Adrenal gland (tissue), 19 donors: Measurements from ENCODE around the gene NEO1. TPM values are rescaled to one million over a fixed set of nuclear protein-coding genes. Genes with fewer than 3 reads are reported as not detected.

Experiments
- DNase-seq, 7 donors: peaks; one replicate each; pipeline ENCODE4 v3.0.0-alpha.2; 2019 to 2020
- H3K27ac ChIP-seq, 5 donors: fragments of 200-600 bp; sonication (generic) in 4 of 5; 1 replicate in 3 of 5; 2 replicates in 2 of 5; pipeline versions ENCODE4 v1.5.1 to v1.8.0; 2016 to 2020; ENCODE audit warnings: mild to moderate bottlenecking in 1 of 5
- H3K27me3 ChIP-seq: fragments of 200-600 bp; 2 replicates; pipeline ENCODE4 v1.8.0; 2021
- H3K36me3 ChIP-seq, 2 donors: fragments of 200-600 bp; replicated peaks in 1 of 2; 1 replicate in 1 of 2; 2 replicates in 1 of 2; pipeline versions ENCODE4 v1.5.1 to v1.8.0; 2018 to 2022
- H3K4me1 ChIP-seq, 2 donors: fragments of 200-600 bp; replicated peaks in 1 of 2; 1 replicate in 1 of 2; 2 replicates in 1 of 2; pipeline versions ENCODE4 v1.5.1 to v1.8.0; 2018 to 2021
- H3K4me3 ChIP-seq, 4 donors: fragments of 200-600 bp; sonication (generic) in 3 of 4; one replicate each; pipeline ENCODE4 v1.5.1; 2016 to 2018
- H3K9me3 ChIP-seq, 3 donors: fragments of 200-600 bp; sonication (generic) in 1 of 3; replicated peaks in 1 of 3; 1 replicate in 2 of 3; 2 replicates in 1 of 3; pipeline versions ENCODE4 v1.5.1 to v1.8.0; 2016 to 2021
- POLR2A ChIP-seq, 2 donors: fragments of 450-650 bp; IDR thresholded peaks; one replicate each; pipeline ENCODE4 v1.6.1; 2017; ENCODE audit warnings: antibody characterized with exemption in 2 of 2, mild to moderate bottlenecking in 2 of 2, moderate library complexity in 1 of 2
- WGBS, 4 donors: extraction: QIAGEN DNeasy Blood & Tissue Kit in 2 of 4; methylation state at CpG; one replicate each; pipeline versions ENCODE4 v1.1.5 to v1.1.7; 2013 to 2017; 5-methylcytosine and 5-hydroxymethylcytosine counted together
- intact Hi-C, 2 donors: fragments of 100-400 bp; cut with DNase I; formaldehyde crosslinking; loops; one replicate each; pipeline versions ENCODE4 v1.14.1 to v1.15.0; 2022 to 2023
- long read RNA-seq, 10 donors: library from polyadenylated mRNA in 3 of 10; unstranded in 2 of 10; stranded (forward) in 1 of 10; transcript quantifications; one replicate each; pipeline ENCODE4 v2.0.0 and lab custom pipeline, GENCODE V29; 2021 to 2026
- polyA plus RNA-seq, 3 donors: library from polyadenylated mRNA; stranded (reverse); fragments of 200-250 nt in 2 of 3; fragments of 350-450 nt in 1 of 3; fragmentation: Illumina TruSeq in 1 of 3; extraction: RNeasy Lipid Tissue Mini Kit (QIAGEN cat#74804) in 1 of 3; gene quantifications; one replicate each; pipeline ENCODE4 v1.2.3, GENCODE V29; 2013 to 2014
- total RNA-seq, 9 donors: library from RNA; depleted of rRNA in 4 of 9; stranded (reverse); fragments of >200 nt in 4 of 9; fragments of 120-200 nt in 1 of 9; fragmentation: NEBNext Ultra II Directional in 1 of 9; extraction: Animal tissue kit (Norgen Biotek cat#: 25700) in 1 of 9; gene quantifications; one replicate each; pipeline versions ENCODE4 v1.1.0 to v1.2.4, GENCODE V29; 2013 to 2023
- TF ChIP-seq, protein P1 (sequence below), 6 experiments: fragments of 450-650 bp in 4 of 6; fragments of 200-600 bp in 2 of 6; sonication (generic) in 1 of 6; IDR thresholded peaks; 1 replicate in 5 of 6; 2 replicates in 1 of 6; pipeline versions ENCODE4 v1.5.1 to v1.8.0; 2016 to 2021; ENCODE audit warnings: antibody characterized with exemption in 6 of 6, mild to moderate bottlenecking in 2 of 6, moderate library complexity in 1 of 6
- donor health status: healthy with polysubstance abuse.
- donor health status: Bipolar disorder and iron deficiency.
- donor health status: DM: yes; HTN: yes; CAD: no.
- donor health status: DM: no; HTN: no; CAD: no.
- donor health status: DM: no; HTN: no; CAD: no.
- donor health status: DM: yes; HTN: yes; CAD: no.

The NEO1 gene, protein sequence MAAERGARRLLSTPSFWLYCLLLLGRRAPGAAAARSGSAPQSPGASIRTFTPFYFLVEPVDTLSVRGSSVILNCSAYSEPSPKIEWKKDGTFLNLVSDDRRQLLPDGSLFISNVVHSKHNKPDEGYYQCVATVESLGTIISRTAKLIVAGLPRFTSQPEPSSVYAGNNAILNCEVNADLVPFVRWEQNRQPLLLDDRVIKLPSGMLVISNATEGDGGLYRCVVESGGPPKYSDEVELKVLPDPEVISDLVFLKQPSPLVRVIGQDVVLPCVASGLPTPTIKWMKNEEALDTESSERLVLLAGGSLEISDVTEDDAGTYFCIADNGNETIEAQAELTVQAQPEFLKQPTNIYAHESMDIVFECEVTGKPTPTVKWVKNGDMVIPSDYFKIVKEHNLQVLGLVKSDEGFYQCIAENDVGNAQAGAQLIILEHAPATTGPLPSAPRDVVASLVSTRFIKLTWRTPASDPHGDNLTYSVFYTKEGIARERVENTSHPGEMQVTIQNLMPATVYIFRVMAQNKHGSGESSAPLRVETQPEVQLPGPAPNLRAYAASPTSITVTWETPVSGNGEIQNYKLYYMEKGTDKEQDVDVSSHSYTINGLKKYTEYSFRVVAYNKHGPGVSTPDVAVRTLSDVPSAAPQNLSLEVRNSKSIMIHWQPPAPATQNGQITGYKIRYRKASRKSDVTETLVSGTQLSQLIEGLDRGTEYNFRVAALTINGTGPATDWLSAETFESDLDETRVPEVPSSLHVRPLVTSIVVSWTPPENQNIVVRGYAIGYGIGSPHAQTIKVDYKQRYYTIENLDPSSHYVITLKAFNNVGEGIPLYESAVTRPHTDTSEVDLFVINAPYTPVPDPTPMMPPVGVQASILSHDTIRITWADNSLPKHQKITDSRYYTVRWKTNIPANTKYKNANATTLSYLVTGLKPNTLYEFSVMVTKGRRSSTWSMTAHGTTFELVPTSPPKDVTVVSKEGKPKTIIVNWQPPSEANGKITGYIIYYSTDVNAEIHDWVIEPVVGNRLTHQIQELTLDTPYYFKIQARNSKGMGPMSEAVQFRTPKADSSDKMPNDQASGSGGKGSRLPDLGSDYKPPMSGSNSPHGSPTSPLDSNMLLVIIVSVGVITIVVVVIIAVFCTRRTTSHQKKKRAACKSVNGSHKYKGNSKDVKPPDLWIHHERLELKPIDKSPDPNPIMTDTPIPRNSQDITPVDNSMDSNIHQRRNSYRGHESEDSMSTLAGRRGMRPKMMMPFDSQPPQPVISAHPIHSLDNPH (N-terminal part only)
- 10 to 100 TPM in 8 of 9 donors, 1 to 10 TPM in 1; 7.7 to 28.6 (median 20.2) TPM for total RNA-seq
- polyA plus RNA-seq = 10 to 100 TPM in 1 of 3 donors, 1 to 10 TPM in 2; 5.7 to 14.9 (median 7.6) TPM
- long read RNA-seq, donor 1, partial matches to known transcripts = 0 of 1 reads
- long read RNA-seq, donor 1, other reads (novel, unspliced or antisense) = 0 of 1 reads
- long read RNA-seq, donor 2 = 0 reads
- long read RNA-seq, donor 3 = 0 reads
- long read RNA-seq, donor 4, partial matches to known transcripts = 0 of 1 reads
- long read RNA-seq, donor 4, other reads (novel, unspliced or antisense) = 1 of 1 reads
- long read RNA-seq, donor 5, partial matches to known transcripts = 1 of 10 reads
- long read RNA-seq, donor 5, other reads (novel, unspliced or antisense) = 9 of 10 reads
- long read RNA-seq, donor 6, partial matches to known transcripts = 0 of 1 reads
- long read RNA-seq, donor 6, other reads (novel, unspliced or antisense) = 1 of 1 reads
- long read RNA-seq, donor 7 = 0 reads
- long read RNA-seq, donor 8 = 0 reads
- long read RNA-seq, donor 9, partial matches to known transcripts = 0 of 1 reads
- long read RNA-seq, donor 9, other reads (novel, unspliced or antisense) = 0 of 1 reads
- long read RNA-seq, donor 10 = 0 reads

- H3K4me3 ChIP-seq = peak within 1 kb of the TSS; percentile 45 to 96 (median 92)
- H3K27me3 ChIP-seq = no peaks in the 10 kb centered on the region
- H3K4me1 ChIP-seq = peaks cover 0 to 19% of the 10 kb centered on the region in 2 donors
- WGBS, 4 donors = 0 to 1% (median 0%) methylated on average over 2 to 78 of the region's 108 CpGs
- peak; percentile 85 to 92 (median 90) for DNase-seq
- TF ChIP-seq, protein P1, sequence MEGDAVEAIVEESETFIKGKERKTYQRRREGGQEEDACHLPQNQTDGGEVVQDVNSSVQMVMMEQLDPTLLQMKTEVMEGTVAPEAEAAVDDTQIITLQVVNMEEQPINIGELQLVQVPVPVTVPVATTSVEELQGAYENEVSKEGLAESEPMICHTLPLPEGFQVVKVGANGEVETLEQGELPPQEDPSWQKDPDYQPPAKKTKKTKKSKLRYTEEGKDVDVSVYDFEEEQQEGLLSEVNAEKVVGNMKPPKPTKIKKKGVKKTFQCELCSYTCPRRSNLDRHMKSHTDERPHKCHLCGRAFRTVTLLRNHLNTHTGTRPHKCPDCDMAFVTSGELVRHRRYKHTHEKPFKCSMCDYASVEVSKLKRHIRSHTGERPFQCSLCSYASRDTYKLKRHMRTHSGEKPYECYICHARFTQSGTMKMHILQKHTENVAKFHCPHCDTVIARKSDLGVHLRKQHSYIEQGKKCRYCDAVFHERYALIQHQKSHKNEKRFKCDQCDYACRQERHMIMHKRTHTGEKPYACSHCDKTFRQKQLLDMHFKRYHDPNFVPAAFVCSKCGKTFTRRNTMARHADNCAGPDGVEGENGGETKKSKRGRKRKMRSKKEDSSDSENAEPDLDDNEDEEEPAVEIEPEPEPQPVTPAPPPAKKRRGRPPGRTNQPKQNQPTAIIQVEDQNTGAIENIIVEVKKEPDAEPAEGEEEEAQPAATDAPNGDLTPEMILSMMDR (IDR thresholded peaks at IDR 0.05) = no peak
- peak; percentile 65 to 68 for TF ChIP-seq POLR2A (IDR thresholded peaks at IDR 0.05)
- peak within 1 kb of the TSS; percentile 66 to 95 (median 91) for H3K27ac ChIP-seq
- intact Hi-C loops = loop anchor here in 1 of 2 donors (10.0 kb wide), 1 partner anchor 257 kb away; no protein-coding TSS in a partner anchor
- H3K36me3 ChIP-seq = no peaks in the 10 kb centered on the region
- no peaks in the 10 kb centered on the region for H3K9me3 ChIP-seq
These were observed at the start of gene NEO1 for GRCh38 chr15:73051807-73052652. TSS of gene NEO1 (plus strand) at chr15:73052463. CDS start at chr15:73052676, 213 bp downstream.

DNA sequence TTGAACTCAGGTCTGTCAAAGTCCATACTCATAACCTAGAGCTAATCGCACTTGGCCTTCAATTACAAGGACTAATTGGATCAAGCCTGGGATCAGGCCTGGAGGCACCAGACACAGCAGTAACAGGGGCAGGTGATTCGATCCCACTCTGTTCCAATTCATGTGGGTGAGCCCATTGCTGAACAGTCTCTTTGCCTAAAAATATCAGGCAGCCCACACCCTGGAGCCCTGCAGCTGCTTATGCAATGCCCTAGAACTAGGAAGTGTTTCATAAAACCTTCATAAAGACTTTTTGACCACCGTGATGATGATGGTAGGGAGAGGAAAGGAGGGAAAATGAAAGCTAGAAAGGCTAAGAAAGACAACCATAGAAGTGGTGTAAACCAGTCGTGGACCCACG, 47.8 kb upstream of the NEO1 start:
- TF ChIP-seq, protein P1 (IDR thresholded peaks at IDR 0.05) = no peak
- TF ChIP-seq POLR2A (IDR thresholded peaks at IDR 0.05) = no peak
- WGBS, 4 donors = 72 to 83% (median 76%) methylated on average over 5 of the region's 5 CpGs
- DNase-seq = no peak
- no peak overlapping the region for H3K4me3 ChIP-seq
- no peaks in the 10 kb centered on the region for H3K36me3 ChIP-seq
- H3K27me3 ChIP-seq = peaks cover 2% of the 10 kb centered on the region
- intact Hi-C loops = no loop called here
- H3K9me3 ChIP-seq = no peaks in the 10 kb centered on the region
- H3K4me1 ChIP-seq = peaks cover 0 to 9% of the 10 kb centered on the region in 2 donors
- no peak overlapping the region for H3K27ac ChIP-seq

DNA sequence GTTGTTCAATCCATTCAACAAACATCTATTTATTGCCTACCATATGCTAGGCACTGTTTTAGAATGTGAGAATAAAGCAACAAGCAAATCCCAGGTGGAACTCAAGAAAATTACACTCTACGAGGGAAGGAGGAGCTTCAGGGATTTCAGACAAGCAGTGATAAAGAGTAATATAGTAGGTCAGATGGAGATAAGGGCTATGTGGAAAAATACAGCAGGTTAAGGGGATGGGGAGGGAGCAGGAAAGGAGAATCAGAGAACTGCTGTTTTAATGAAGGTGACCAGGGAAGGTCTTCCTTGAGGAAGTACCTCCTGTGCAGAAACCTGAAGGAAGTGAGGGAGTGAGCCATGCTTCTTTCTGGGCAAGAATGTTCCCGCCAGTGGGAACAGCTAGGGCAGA, 47.2 kb upstream of the NEO1 start:
- H3K27me3 ChIP-seq = peaks cover 2% of the 10 kb centered on the region
- WGBS, 4 donors = 79 to 86% (median 80%) methylated on average over 2 of the region's 2 CpGs
- no peak for TF ChIP-seq POLR2A (IDR thresholded peaks at IDR 0.05)
- TF ChIP-seq, protein P1 (IDR thresholded peaks at IDR 0.05) = no peak

More for the DNA sequence above, 47.2 kb upstream of the NEO1 start:
- DNase-seq = no peak
- Histone ChIP-seq H3K36me3 (no peaks in the 10 kb centered on the region), H3K4me1 (peaks cover 0 to 5% of the 10 kb centered on the region in 2 donors), H3K27ac (no peak overlapping the region), H3K9me3 (no peaks in the 10 kb centered on the region), H3K4me3 (no peak overlapping the region)
- intact Hi-C loops = no loop called here
